ENCODE data around the gene OTOS.
A peak's percentile ranks its signal among the peaks of the same experiment; 100 is the strongest.

The OTOS gene

DNA sequence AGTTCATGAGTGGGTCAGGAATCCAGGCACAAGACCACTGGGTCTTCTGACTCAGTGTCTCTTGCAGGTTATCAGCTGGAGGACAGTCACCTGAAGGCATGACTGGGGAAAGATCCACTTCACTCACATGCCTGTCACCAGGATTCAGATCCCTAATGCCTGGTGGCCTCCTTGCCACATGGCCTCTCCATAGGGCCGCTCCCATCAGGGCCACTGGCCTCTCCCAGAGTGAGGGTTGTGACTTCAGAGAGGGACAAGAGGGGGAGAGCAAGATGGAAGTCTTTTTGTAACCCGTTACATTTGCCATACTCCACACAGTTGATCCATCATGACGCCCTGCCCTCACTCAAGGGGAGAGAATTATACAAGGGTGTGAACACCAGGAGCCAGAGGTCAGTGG lies 13.0 kb upstream of the OTOS start:
- no peak for TF ChIP-seq CTCF (conservative IDR thresholded peaks at IDR 0.05; ENCODE audit: low read depth, low read length)
- no peak overlapping the region for H3K4me3 ChIP-seq (ENCODE audit: low read length)
- DNase-seq (ENCODE audit: low read depth): no peak

DNA sequence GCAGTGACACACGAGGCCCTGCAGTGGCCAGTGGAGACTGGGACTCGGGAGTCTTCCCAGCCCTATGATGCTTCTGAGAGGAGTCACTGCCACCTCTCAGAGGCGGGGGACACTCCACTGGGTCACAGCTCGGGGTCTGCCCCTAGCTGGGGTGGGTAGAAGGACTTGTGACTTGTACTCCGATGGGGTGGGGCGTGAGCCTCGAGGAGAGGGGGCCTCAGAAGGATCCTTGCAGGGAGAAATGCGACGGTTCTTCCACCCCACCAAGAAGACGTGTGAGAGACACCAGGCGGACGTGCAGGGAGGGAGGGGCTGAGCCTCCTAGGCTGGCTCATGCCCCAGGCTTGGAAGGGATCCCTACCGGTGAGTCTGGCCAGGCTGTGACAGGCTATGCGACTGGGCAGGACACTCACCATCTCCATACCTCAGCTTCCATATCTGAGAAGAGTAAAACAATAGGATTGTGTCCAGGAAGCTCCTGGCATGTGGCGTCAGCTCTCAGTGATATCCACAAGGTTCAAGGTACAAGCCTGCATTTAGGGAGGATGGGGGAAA lies 11.1 kb upstream of the OTOS start:
- no peak for DNase-seq (ENCODE audit: low read depth)
- no peak overlapping the region for H3K4me3 ChIP-seq (ENCODE audit: low read length)
- no peak for TF ChIP-seq CTCF (conservative IDR thresholded peaks at IDR 0.05; ENCODE audit: low read depth, low read length)

DNA sequence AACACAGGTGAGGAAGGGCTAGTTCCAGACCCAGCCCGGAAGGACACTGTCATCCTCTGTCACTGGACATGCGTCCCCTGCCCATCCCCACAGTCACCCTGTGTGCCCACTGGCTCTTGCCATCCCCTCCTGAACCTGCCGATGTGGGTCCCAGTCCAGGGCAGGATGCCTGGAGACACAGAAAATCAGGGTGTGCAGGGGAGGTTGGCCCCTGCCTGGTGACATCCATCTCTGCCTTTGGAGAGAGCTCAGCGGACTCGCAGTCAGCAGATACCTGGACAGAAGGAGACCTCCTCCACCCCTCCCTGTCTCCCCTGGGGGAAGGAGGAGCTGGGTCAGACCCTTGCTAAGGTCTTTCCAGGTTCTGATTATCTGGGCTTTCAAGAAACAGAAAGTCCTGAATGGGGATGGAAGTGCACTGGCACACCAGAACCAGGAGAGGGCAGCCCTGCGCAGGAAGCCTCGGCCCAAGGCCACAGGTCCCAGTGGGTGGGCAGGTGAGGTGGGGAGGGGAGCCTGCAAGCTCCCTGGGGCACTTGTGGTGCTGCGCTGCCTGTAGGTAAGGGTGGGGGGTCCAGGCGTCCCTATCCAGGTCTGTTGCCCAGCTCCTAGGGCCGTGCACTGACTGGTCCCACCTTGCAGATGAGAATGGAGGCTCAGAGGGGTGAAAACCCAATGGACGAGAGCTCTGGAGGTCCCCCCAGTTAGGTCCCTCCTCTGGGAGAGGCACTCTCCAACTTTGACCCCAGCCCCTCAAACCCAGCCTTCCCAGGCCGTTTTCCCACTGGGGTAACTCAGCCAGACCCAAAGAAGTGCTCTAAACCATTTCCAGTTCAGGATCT lies 9.7 kb upstream of the OTOS start:
- no peak overlapping the region for H3K4me3 ChIP-seq (ENCODE audit: low read length)
- DNase-seq (ENCODE audit: low read depth): no peak
- TF ChIP-seq CTCF (conservative IDR thresholded peaks at IDR 0.05; ENCODE audit: low read depth, low read length): peak; percentile 91

DNA sequence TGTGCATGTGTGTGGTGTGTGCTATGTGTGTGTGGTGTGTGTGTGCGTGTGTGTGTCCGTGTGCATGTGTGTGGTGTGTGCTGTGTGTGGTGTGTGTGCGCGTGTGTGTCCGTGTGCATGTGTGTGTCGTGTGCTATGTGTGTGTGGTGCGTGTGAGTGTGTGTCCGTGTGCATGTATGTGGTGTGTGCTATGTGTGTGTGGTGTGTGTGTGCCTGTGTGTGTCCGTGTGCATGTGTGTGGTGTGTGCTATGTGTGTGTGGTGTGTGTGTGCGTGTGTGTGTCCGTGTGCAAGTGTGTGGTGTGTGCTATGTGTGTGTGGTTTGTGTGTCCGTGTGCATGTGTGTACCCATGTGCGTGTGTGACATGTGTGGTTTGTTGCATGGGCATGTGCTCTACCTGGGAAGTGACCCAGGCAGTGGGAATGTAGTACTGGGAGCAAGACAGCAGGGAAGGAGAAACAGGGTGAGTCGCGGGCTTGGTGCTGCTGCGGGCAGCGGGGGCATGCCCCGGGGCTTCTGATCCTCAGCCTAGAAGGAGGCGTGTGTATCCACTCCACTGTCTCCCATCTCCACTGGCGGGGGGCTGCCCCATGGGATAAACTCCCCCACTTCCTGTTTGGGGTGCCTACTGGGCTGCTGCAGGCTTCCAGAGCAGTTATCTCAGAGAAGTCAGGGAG lies 7.6 kb upstream of the OTOS start:
- H3K4me3 ChIP-seq (ENCODE audit: low read length): no peak overlapping the region
- TF ChIP-seq CTCF (conservative IDR thresholded peaks at IDR 0.05; ENCODE audit: low read depth, low read length): no peak
- DNase-seq (ENCODE audit: low read depth): no peak

- H3K4me3 ChIP-seq (ENCODE audit: low read length): no peak overlapping the region
- no peak for DNase-seq (ENCODE audit: low read depth)
- TF ChIP-seq CTCF (conservative IDR thresholded peaks at IDR 0.05; ENCODE audit: low read depth, low read length): no peak
Observed at GRCh38 chr2:240147382-240147781, 6.9 kb upstream of the OTOS start.

GRCh38 chr2:240146627-240147278 lies 6.3 kb upstream of the OTOS start:
- DNase-seq (ENCODE audit: low read depth): no peak
- no peak overlapping the region for H3K4me3 ChIP-seq (ENCODE audit: low read length)
- no peak for TF ChIP-seq CTCF (conservative IDR thresholded peaks at IDR 0.05; ENCODE audit: low read depth, low read length)
